NCI-H1105 treated with DMSO at 0.1 percent for 48 hours (cell line): ENCODE measurements around the gene COL4A6.
A peak's percentile ranks its signal among the peaks of the same experiment; 100 is the strongest.
"Not testable (repeated sequence)": the region's sequence is repeated elsewhere in the genome, so short reads cannot be mapped to it uniquely, and the experiment has no call there.

Experiments
- DNase-seq: peaks from one replicate; lab custom pipeline; 2025; lab: John Stamatoyannopoulos, UW

Gene COL4A6

DNA sequence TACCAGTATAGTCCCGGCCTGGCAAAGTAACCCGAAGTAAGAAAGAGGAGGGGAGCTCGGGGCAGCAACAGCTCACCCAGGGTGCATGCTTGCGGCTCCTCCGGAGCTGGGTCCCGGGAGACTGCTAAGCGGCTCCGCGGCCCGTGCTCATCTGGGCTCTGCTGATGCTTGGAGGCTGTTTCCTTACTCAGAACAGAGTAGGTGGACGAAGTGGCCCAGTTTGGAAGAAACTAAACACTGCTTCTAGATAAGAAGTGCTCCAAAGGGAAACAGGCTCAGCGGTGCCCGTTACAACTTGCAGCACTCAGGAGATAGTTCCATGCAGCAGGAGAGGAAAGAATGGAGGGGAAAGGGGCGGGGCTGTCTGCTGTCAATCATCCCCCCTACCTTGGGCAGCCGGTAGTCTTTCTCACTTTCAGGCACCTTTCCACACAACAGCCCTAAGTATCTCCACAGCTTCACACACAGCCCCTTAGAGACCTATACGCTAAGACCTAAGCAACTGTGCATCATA lies at the start of gene COL4A6:
Gene COL4A6 (minus strand): TSS at position 313 of the 514 bp plus-strand sequence. CDS start 226 bp downstream, at position 87.
- DNase-seq, result no peak

DNA sequence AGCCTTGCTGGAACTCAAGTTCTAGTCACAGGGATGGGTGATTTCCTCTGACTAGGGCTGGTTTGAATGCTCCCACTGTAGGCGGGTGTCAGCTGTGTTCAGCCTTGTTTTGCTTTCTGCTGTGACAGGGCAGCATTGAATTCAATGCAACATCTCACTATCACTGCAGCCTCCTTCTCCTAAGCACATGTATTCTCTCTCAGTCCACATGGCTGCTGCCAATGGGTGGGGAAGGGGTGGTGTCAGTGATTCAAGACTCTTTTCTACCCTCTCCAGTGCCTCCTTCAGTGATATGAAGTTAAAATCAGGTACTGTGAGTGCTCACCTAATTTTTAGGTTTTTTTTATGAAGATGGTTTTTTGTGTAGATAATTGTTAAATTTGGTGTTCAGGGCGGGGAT lies 47.7 kb upstream of the COL4A6 start:
- DNase-seq, result no peak

GRCh38 chrX:108484251-108484650 lies 46.0 kb upstream of the COL4A6 start:
- no peak for DNase-seq

DNA sequence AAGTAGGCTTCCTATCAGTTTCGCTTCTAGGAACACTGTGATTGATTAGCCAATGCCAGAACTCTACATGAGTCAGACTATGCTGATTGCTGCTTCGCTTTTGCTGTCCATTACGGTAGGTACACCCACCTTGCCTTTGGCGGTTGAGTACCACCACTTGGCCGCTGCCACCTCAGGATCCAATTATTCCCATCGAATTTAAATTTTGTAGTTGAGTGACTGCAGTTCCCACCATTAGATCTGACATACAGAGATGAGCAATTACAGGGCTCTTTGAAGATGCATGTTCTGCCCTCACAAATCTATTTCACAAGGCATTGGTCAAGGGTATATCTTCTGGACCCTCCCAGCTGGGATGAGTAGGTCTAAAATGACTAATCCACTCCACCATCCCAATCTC lies 43.3 kb upstream of the COL4A6 start:
- DNase-seq, result not testable (repeated sequence)

DNA sequence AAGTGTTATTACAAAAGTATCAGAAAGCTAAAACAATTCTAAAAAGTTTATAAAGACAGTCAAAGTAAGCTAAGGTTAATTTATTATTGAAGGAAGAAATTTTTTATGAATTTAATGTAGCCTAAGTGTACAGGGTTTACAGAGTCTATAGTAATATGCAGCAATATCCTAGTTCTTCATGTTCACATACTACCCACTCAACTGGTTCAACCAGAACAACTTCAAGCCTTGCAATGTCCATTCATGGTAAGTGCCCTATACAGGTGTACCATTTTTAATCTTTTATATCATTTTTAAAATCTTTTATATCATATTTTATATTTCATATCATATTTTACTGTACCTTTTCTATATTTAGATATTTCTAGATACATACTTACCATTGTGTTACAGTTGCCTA lies 35.8 kb upstream of the COL4A6 start:
- no peak for DNase-seq

DNA sequence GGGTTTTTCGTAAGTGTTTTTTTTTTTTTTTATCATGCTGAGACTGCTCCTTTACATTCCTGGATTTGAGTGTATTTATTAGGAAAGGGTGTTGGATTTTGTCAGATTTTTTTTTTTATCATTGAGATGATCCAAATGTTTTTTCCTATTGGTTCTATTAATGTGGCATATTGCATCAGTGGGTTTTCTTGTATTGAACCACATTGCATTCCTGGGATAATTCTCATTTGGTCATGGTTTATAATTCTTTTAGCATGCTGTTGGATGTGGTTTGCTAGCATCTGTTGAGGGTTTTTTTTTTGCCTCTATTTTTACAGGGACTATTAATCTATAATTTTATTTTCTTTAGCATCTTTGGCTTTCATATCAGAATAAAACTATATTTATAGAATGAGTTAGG lies 30.3 kb upstream of the COL4A6 start:
- DNase-seq, result no peak

- no peak for DNase-seq
These were observed 26.4 kb upstream of the COL4A6 start for GRCh38 chrX:108464604-108465003.

DNA sequence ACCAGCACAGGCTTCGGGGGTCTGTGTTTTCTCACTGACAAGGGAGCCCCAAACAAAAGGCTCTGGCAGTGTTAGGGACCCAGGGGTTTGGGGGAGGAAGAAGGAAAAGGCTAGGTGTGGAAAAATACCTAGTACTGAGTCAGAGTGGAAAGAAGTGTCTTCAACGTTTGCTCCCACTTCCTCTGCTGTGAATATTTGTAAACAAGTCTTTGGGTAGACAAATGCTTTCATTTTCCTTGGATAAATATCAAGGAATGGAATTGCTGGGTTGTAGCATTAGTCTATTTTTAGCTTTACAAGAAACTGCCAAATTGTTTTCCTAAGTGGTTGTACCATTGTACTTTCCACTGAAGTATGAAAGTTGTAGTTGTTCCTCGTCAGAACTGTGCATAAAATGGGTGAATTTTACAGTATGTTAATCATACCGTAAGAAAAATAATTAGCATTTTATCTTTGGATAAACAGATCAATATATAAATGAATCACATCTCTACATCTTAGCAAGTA lies 18.8 kb upstream of the COL4A6 start:
- no peak for DNase-seq

DNA sequence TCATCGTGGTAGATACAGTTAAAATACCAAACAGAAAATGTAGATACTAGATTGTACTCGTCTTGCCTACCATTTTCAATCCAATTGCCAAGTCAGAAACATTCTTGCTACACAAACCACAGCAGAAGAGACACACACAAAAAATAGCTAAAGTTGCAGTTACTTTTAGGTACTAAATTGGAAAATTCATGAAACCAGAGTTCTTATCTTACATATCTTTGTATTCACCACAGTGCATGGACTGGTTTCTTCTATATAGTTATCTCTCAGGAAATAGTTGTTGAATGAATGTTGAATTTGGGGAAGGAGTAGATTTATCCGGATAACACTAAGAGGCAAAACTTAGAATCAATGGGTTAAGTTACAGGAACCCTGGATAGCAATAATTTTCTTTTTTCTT lies 15.6 kb upstream of the COL4A6 start:
- no peak for DNase-seq

DNA sequence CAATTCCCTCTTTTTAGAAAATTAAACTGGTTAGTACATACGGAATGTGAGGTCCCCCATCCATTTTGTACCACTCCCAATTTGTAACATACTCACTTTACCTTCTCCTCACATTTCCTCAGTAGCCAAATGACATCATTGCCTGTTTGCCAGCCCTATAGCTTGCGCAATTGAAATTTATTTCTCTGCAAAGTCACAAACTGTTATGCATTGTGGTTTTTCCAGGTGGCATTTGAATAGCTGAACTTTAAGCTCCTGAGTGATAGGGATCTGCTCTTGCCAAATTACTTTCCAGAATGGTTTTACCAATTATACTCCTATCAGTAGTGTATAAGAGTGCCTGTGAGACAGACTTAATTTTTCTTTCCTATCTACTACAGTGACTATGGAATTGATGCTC lies 9.1 kb upstream of the COL4A6 start:
- no peak for DNase-seq

- DNase-seq, result no peak
These were observed 4.8 kb upstream of the COL4A6 start for GRCh38 chrX:108442901-108443464.

DNA sequence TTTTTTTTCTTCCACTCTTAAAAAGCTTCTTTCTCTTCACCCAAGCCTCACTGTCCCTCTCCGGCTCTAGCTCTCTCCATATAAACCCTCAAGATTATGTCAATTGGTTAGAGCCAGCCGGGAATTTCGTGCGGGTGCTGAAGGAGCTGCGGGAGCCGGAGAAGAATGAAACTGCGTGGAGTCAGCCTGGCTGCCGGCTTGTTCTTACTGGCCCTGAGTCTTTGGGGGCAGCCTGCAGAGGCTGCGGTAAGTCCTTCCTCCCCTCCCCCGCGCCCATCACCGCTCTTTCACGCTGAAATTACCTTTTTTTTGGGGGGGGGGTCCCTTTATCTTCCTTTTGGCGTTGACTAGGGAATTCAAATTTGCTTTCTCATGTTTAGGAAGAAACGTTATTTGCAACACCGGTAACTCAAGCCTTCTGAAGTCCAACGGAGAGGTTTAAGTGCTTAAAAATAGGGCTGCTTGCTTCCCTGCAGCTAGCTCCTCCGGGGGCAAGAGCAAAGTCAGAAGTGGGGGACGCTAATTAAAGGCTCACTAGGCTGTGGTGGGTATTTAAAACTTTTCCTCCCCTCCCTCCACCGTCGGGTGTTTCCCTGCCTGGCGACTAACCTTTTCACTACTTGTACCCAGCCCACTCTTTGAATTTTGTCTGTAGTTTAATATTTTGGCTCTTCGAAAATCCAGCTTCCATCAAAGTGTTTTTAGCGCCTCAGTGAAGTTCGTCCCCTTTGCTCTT lies 1.9 kb upstream of the COL4A6 start:
- no peak for DNase-seq

DNA sequence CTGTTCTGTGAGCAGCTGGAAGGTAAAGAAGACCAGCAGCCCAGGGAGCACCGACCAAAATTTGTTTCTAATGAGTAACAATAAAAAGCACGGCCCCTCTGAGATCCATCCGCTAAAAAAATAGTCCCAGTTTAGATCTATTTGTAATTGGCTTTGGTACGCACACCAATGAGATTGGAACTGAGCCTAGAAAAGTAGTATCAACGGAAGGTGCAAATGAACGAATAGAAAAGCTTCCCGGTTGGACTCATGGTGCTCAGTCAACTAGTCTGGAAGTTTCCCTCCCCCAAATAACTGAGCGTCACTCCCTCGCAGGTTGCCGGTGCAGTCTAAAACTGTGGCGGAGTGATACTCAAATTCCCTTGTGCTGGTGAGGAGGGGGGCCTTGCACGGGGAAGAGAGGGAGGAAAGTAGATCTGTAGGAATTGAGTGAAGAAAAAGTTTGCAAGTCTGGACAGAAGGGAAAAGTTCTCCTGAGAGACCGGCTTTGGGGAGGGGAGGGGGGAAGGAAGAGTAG lies 1.3 kb upstream of the COL4A6 start, which contains the start of gene COL4A5:
Gene COL4A5 (plus strand): TSS at position 413 of the 517 bp plus-strand sequence. CDS start 288 bp downstream, outside the sequence.
- peak; percentile 73 for DNase-seq

GRCh38 chrX:108437349-108438109 lies 693 bp downstream of the COL4A6 start:
- no peak for DNase-seq

- DNase-seq, result no peak
These were observed 3.0 kb downstream of the COL4A6 start for GRCh38 chrX:108435261-108435660.

DNA sequence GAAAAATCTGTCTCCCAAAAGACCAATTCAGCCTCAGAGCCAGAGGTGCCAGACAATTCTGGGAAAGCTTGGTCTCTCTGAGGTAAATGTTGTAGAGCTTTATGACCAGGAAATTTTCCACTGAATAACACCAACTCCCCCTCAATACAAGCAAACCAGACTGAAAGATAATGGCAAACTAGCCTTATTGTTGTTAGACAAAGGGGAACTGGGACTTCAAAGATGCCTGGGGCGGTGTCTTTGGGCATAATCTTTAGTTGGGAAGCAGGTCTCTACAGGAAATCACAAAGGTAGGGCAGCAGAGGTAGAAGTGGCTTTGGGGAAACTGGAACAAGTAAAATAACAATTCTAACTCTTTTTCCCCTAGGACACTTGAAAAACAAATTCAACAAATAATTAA lies 12.0 kb downstream of the COL4A6 start:
- DNase-seq, result no peak

- DNase-seq, result no peak
These were observed 17.7 kb downstream of the COL4A6 start for GRCh38 chrX:108420481-108420880.

- no peak for DNase-seq
These were observed 18.8 kb downstream of the COL4A6 start for GRCh38 chrX:108419401-108419800.

- DNase-seq, result no peak
These were observed 21.0 kb downstream of the COL4A6 start for GRCh38 chrX:108417257-108417656.

DNA sequence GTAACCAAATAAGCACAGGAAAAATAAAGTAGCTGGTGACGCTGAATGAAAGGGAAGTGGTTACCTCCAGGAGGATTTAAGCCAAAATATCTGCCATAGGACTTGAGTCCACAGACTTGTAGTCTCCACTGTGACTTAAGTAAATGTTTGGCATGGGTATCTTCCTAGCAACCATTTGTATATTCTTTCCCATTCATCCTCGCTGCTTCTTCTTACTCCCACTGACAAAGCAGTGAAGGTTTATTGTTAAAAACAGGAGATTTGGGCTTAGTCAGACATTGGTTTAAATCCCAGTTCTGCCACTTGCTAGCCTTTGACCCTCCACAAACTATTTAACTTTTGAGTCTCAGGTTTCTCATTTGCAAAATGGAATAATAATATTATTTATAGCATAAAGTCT lies 22.3 kb downstream of the COL4A6 start:
- no peak for DNase-seq

DNA sequence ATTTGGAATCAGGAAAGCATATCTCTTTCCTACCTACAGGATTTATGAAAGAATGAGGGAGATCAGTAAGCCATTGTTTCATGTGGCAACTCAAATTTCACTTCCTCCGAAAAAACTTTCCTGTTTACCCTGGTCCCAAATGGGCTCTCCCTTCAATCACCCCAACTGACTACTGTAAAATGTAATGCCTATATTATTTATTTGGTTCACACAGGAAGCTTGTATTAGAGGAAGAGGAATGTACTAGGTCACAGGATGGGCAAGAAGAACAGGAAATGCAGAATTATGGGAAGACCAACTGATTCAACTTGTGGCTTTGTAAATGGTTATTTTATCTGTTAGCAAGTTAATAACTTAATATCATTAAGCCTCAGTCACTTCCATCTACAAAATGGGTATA lies 23.1 kb downstream of the COL4A6 start:
- DNase-seq, result no peak

GRCh38 chrX:108412783-108413182 lies 25.4 kb downstream of the COL4A6 start:
- no peak for DNase-seq
